Kidney (tissue), 14 donors: Measurements from ENCODE around the gene SAFB. TPM values are rescaled to one million over a fixed set of nuclear protein-coding genes. Genes with fewer than 3 reads are reported as not detected.

Source experiments
- DNase-seq, 5 donors: peaks; one replicate each; pipeline ENCODE4 v3.0.0-alpha.2; 2013 to 2020
- FAIRE-seq: peaks from 2 replicates; lab custom pipeline; 2012; peaks lifted over from hg19 to GRCh38; lab: Jason Lieb, UNC
- H3K27ac ChIP-seq, 2 donors: one replicate each; pipeline ENCODE4 v1.7.0; 2013; ENCODE audit warnings: low read depth in 2 of 2, low read length in 2 of 2, inconsistent platforms in 1 of 2
- H3K27me3 ChIP-seq: one replicate; pipeline ENCODE4 v1.7.1; 2013; ENCODE audit warnings: low read length, inconsistent platforms; ENCODE audit not compliant: control insufficient read depth, insufficient read depth
- H3K36me3 ChIP-seq, 3 donors: one replicate each; pipeline versions ENCODE4 v1.7.0 to v1.7.1; 2013; ENCODE audit warnings: low read length in 3 of 3, control low read depth in 1 of 3, inconsistent platforms in 1 of 3; ENCODE audit not compliant: insufficient read depth in 3 of 3, control insufficient read depth in 2 of 3
- H3K4me1 ChIP-seq, 3 donors: one replicate each; pipeline versions ENCODE4 v1.7.0 to v1.7.1; 2013; ENCODE audit warnings: low read length in 3 of 3, inconsistent platforms in 1 of 3, low read depth in 1 of 3; ENCODE audit not compliant: control insufficient read depth in 2 of 3, insufficient read depth in 2 of 3
- H3K4me3 ChIP-seq, 3 donors: one replicate each; pipeline versions ENCODE4 v1.7.0 to v1.8.1; 2013; ENCODE audit warnings: low read length in 3 of 3, control low read depth in 1 of 3, inconsistent platforms in 1 of 3
- H3K9ac ChIP-seq, 3 donors: one replicate each; pipeline versions ENCODE4 v1.7.0 to v1.7.1; 2013; ENCODE audit warnings: low read length in 3 of 3, control low read depth in 1 of 3, inconsistent platforms in 1 of 3
- H3K9me3 ChIP-seq, 3 donors: one replicate each; pipeline versions ENCODE4 v1.7.0 to v1.7.1; 2013; ENCODE audit warnings: low read length in 3 of 3, control low read depth in 1 of 3, inconsistent platforms in 1 of 3; ENCODE audit not compliant: control insufficient read depth in 2 of 3, insufficient read depth in 1 of 3
- CTCF ChIP-seq: IDR thresholded peaks from 3 replicates; pipeline ENCODE4 v1.5.1; 2012; ENCODE audit warnings: mild to moderate bottlenecking, moderate library complexity, borderline replicate concordance; ENCODE audit not compliant: insufficient read depth; ENCODE audit errors: extremely low read depth
- intact Hi-C: fragments of 100-400 bp; cut with DNase I; formaldehyde crosslinking; loops from one replicate; pipeline ENCODE4 v1.11.1; 2022
- polyA plus RNA-seq: library from polyadenylated mRNA; stranded (reverse); fragments of 350-450 nt; fragmentation: Illumina TruSeq; extraction: RNeasy Lipid Tissue Mini Kit (QIAGEN cat#74804); gene quantifications from one replicate; pipeline ENCODE4 v1.2.3, GENCODE V29; 2014; ENCODE audit warnings: low read depth, low replicate concordance; ENCODE audit not compliant: insufficient read depth
- total RNA-seq: library from RNA; stranded (reverse); fragmentation: NEBNext Ultra II Directional; extraction: Animal tissue kit (Norgen Biotek cat#: 25700); gene quantifications from one replicate; pipeline ENCODE4 v1.2.1, GENCODE V29; 2021
- donor health status: control.
- donor health status: control.
- donor health status: control.
- donor health status: control.
- donor health status: control.
- donor health status: DM: yes; HTN: yes; CAD: no.
- donor health status: Normal renal cell carcinoma (clear cell type).

SAFB gene
- total and polyA plus RNA-seq, 2 donors from 2014 or later, result 35.0 to 88.6 TPM

- intact Hi-C loops, result no loop called here
- Histone ChIP-seq H3K9me3 (no peaks in the 10 kb centered on the region), H3K36me3 (peaks cover 12 to 73% (median 59%) of the 10 kb centered on the region in 3 donors), H3K4me1 (no peaks in the 10 kb centered on the region), H3K27me3 (no peaks in the 10 kb centered on the region), H3K27ac (no peak overlapping the region), H3K9ac (no peak overlapping the region), H3K4me3 (no peak overlapping the region)
- DNase-seq (no peak), FAIRE-seq (no peak)
- no peak for TF ChIP-seq CTCF
Observed at GRCh38 chr19:5646703-5647102, 23.8 kb downstream of the SAFB start.

GRCh38 chr19:5648464-5648863 lies 25.6 kb downstream of the SAFB start:
- FAIRE-seq (no peak), DNase-seq (no peak)
- intact Hi-C loops, result no loop called here
- H3K4me3 ChIP-seq, result no peak overlapping the region
- no peak overlapping the region for H3K27ac ChIP-seq
- no peaks in the 10 kb centered on the region for H3K4me1 ChIP-seq
- no peaks in the 10 kb centered on the region for H3K27me3 ChIP-seq
- H3K36me3 ChIP-seq, result peaks cover 12 to 81% (median 64%) of the 10 kb centered on the region in 3 donors
- TF ChIP-seq CTCF, result no peak
- H3K9me3 ChIP-seq, result no peaks in the 10 kb centered on the region
- no peak overlapping the region for H3K9ac ChIP-seq

- DNase-seq (no peak), FAIRE-seq (no peak)
- TF ChIP-seq CTCF, result no peak
- Histone ChIP-seq H3K36me3 (peaks cover 15 to 82% (median 63%) of the 10 kb centered on the region in 3 donors), H3K27me3 (no peaks in the 10 kb centered on the region), H3K9me3 (no peaks in the 10 kb centered on the region), H3K4me3 (no peak overlapping the region), H3K27ac (no peak overlapping the region), H3K4me1 (peaks cover 0 to 4% (median 0%) of the 10 kb centered on the region in 3 donors), H3K9ac (no peak overlapping the region)
- intact Hi-C loops, result no loop called here
Observed at GRCh38 chr19:5651361-5651760, 28.5 kb downstream of the SAFB start.

GRCh38 chr19:5652261-5652660 lies 29.4 kb downstream of the SAFB start:
- Histone ChIP-seq H3K9me3 (no peaks in the 10 kb centered on the region), H3K9ac (no peak overlapping the region), H3K4me3 (no peak overlapping the region), H3K4me1 (peaks cover 0 to 4% (median 0%) of the 10 kb centered on the region in 3 donors), H3K27me3 (no peaks in the 10 kb centered on the region), H3K36me3 (peaks cover 13 to 77% (median 59%) of the 10 kb centered on the region in 3 donors), H3K27ac (no peak overlapping the region)
- no peak for FAIRE-seq
- no peak for DNase-seq
- intact Hi-C loops, result no loop called here
- no peak for TF ChIP-seq CTCF
